GM15510 (cell line): Measurements from ENCODE around the gene WNT3A.

Experiments used
- POLR2A ChIP-seq: IDR thresholded peaks from 3 replicates; pipeline ENCODE4 v1.6.1; 2011; ENCODE audit warnings: borderline replicate concordance; ENCODE audit not compliant: insufficient read length; ENCODE audit errors: extremely low read depth

WNT3A gene

GRCh38 chr1:228077565-228078330 lies 71.0 kb downstream of the WNT3A start:
- no peak for TF ChIP-seq POLR2A

DNA sequence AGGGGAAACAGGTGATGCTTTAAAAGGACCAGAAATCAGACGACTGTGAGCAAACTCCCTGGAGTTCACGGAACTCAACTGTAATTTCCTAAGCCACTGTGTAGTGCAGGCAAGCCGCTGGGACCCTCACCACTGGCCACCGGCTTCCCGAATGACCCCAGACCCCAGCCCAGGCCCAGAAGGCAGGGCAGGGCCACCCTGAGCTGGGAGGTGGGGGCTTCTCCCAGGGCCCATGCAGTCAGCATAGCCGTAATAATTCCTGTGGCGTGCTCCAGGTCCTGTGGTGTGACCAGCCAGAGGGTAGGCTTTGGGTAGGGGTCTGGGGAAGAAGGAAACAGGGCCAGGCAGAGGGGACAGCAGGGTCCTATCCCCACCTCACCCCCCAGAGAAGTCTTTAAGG lies 72.2 kb downstream of the WNT3A start:
- TF ChIP-seq POLR2A, result no peak

DNA sequence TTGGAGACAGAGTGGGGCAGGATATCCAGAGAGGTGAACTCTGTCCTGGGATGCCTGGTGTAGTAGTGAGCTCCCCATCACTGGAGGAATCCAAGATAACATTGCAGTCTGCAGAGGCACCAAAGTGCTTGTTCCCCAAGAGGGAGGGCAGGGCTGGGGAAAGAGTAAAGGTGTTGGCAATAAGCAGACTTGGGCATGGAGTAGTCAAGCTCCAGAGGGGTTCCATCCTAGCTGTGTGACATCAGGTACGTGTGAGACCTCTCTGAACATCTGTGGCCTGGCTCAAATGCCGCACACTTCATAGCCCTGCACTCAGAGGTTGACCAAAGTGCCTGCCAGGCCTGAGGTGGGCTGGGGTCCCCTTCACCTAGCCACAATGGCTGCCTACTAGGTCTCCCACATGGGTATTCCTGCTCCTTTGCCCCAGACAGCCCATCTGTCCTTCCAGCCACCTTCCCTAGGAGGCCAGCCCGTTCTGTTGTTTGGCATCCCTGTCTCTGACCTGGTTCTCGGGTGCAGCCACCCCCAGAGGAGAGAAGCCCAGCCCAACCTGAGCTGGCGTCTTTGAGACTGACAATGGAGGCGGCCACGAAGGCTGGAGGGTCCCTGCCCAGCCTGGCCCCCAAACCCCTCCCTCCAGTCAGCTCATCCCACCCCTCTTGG lies 72.9 kb downstream of the WNT3A start:
- TF ChIP-seq POLR2A, result no peak

GRCh38 chr1:228081144-228081543 lies 74.3 kb downstream of the WNT3A start:
- TF ChIP-seq POLR2A, result no peak

DNA sequence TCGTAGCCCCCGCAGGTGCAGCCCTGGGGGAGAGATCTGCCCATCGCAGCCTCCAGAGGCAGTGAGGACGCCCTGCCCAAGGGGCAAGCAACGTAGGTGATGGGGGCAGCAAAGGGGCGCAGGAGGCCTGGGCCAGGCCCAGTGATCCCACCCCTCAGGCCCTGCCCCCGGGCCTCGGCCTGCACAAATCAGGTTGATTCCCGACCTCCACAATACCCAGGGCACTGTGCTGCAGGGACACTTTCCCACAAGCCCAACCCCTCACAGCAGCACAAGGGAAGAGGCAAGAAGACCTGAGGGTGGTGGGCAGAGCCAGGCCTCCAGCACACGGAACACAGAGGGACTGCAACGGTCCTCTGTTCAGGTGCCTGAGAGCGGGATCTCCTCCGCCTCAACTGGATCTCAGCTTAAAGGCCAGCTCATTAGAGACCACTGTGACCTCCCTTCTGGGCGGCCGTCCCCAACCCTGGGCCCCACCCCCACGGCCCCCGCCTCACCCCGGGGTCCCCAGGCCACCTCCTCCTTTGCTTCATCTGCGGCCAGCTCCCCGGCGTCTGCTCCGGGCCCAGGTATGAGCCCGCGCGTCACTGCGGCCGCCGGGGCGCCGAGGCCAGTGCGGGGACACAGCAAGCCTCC lies 74.9 kb downstream of the WNT3A start:
- TF ChIP-seq POLR2A, result no peak

- peak; percentile 91 for TF ChIP-seq POLR2A
Measured at GRCh38 chr1:228082214-228082917, 75.6 kb downstream of the WNT3A start, which contains the start of gene ARF1. Gene ARF1 (plus strand): TSS chr1:228082708. CDS start chr1:228097115, 14,407 bp downstream.

GRCh38 chr1:228082918-228083870 lies 76.4 kb downstream of the WNT3A start:
- TF ChIP-seq POLR2A, result no peak

GRCh38 chr1:228083871-228084278 lies 77.1 kb downstream of the WNT3A start:
- no peak for TF ChIP-seq POLR2A

GRCh38 chr1:228084325-228084724 lies 77.5 kb downstream of the WNT3A start:
- TF ChIP-seq POLR2A, result no peak

- TF ChIP-seq POLR2A, result no peak
Measured at GRCh38 chr1:228084797-228085196, 78.0 kb downstream of the WNT3A start.

- no peak for TF ChIP-seq POLR2A
Measured at GRCh38 chr1:228085287-228085951, 78.6 kb downstream of the WNT3A start.

- no peak for TF ChIP-seq POLR2A
Measured at GRCh38 chr1:228087771-228088251, 81.0 kb downstream of the WNT3A start.
